GM21526 (cell line): ENCODE results near the gene SCAANT1.
A peak's percentile ranks its signal among the peaks of the same experiment; 100 is the strongest.

Source experiments
- ATAC-seq: cut with Tn5 transposase; IDR thresholded peaks from one replicate; pipeline ENCODE4 v1.9.1; 2021; ENCODE audit warnings: moderate library complexity; ENCODE audit not compliant: unreplicated experiment, low FRiP score

The SCAANT1 gene

DNA sequence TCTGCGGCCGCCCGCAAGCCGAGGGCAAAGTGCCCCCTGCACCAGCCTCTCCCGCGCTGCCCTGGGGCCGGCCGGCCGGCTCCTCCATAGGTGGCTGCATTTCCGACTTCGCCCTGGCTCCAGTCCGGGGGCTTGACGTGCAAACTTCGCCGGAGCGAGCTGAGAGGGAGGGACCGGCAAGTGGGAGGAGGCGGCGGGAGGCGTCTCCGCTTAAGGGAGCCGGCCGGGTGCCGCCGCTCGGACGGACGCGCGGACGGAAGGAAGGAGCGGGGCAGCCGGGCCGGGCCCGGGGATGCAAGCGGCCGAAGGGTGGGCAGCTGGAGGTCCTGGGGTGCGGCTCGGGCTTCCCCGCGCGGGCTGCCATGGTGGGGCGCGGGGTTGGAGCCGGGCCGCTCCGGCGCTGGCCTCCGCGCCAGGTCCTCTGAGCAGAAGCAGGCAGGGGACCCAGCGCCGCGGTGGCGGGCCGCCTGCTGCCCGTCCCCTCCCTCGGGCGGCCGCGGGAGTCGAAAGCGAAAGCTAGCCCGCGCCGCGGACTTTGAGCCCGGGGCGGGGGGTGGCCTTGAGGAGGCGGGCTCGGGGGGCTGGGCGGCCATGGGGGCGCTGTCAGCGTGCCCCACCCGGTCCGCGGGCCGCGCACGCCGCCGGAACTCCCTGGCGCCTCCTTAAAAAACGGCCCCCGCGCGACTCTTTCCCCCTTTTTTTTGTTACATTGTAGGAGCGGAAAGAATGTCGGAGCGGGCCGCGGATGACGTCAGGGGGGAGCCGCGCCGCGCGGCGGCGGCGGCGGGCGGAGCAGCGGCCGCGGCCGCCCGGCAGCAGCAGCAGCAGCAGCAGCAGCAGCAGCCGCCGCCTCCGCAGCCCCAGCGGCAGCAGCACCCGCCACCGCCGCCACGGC lies at the start of gene SCAANT1:
Gene SCAANT1 (minus strand): TSS at position 511 of the 895 bp plus-strand sequence.
- ATAC-seq, result peak; percentile 75

DNA sequence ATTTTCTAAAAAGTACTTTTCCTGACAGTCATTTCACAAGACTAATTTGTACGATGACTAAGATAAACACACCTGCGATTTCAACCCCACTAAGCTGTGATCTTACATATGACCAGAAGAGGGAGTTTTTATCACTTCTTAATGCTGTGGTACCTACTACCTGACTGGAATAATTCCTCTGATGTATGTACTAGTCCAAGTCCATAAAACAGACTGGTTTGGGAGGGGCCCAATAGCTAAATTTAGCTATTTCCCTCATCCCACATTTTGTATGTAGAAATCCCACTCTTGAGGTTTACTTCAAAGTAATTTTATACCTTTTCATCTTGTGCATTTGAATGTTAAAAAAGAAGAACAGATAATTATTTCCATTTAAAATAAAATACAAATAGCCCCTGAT lies 49.7 kb upstream of the SCAANT1 start:
- peak; percentile 80 for ATAC-seq

DNA sequence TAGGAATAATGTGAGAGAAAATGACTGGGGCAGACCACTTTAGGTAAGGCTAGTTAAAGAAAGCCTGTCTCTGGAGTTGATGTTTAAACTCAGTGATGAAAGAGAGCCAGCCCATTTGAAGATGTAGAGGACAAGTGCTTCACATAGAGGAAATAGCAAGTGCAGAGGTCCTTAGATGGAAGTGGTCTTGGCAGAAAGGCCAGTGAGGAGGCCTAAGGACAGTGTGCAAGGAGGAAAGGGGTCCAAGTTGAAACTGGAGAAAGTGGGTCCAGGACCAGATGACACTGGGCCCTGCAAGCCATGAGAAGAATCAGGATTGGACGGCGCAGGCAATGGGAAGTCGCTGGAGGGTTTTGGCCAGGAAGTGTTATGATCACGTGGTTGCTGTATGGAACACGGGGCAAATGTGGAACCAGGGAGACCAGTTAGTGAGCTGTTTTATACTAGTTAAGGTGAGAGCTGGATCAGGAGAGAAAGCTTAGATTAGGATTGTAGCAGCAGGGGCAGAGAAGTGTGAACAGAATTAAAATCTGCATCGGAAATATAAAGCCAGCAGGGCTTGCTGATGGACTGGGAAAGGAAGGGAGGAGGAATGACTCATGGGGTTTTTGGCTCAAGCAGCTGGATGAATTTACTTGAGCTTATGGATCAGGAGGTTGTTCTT lies 48.0 kb upstream of the SCAANT1 start:
- ATAC-seq, result no peak

DNA sequence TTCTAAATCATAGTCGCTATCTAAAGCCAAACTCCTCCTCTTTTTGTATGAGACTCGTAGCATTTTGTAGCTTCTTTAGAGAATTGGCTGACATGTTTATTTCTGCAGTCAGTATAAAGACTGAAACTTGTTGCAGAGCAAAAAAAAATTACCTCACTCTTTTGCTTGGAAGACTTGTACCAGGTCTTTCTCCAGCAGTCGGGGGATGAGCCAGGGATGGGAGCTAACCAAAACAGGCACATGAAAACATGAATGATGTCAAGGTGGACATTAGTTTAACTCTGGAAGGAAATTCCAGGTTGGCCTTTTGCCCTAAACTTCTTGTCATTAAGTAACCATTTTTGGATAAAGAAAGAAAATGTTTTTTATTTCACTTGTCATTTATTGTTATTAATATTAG lies 47.0 kb upstream of the SCAANT1 start:
- ATAC-seq, result no peak

DNA sequence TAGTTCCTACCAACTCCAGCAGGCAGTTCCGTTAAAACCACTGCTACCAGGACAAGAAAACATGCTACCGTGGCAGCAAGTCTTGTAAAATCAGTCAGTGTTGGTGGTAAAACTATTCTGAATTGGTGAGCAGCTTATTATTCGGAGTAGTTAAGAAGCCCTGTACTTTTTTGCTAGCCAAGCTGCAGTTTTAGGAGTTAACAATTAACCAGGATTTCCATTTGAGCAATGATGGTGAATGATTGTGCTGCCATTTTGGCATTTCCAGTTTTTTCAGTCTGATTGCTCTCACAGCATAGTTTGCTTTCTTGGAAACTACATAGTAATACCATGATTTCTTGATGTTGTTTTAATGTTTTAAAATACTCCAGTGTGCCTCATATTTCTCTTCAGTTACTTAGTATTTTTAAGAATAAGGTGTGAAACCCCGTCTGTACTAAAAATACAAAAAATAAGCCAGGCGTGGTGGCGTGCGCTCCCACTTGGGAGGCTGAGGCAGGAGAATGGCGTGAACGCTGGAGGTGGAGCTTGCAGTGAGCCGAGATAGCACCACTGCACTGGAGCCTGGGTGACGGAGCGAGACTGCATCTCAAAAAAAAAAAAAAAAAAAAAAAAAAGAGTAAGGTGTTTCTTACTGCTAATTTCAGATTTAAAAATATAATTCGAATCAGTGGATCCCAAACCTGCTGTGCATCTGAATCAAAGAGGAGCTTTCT lies 43.8 kb upstream of the SCAANT1 start:
- ATAC-seq, result no peak

DNA sequence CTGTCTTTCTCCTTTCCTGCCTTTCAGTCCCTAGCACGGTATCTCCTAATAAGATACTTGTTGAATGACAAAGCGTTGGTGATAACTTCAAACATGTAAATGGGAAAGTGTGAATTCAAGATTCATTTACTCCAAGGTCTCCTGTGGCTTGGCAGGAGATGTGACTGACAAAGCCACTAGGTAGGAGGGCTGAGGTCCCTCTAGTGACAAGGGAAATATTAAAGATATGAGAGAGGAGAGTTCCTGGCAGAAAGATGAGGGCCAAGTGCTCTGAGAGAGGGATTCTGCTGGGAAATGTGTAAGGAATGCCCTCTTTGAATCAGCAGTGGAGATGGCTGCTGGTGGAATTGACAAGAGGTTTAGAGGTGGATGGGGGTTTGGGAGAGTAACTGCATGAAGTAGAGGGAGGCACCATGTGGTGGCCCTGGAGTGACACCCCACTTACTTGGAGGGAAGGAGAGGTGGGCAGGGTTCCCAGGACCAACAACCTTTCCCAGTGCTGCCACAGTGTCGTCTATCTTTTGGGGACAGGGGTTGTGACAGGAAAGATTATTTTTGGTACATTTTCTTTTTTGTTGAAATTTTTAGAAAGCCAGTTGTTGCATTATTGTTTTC lies 43.0 kb upstream of the SCAANT1 start:
- ATAC-seq, result no peak

DNA sequence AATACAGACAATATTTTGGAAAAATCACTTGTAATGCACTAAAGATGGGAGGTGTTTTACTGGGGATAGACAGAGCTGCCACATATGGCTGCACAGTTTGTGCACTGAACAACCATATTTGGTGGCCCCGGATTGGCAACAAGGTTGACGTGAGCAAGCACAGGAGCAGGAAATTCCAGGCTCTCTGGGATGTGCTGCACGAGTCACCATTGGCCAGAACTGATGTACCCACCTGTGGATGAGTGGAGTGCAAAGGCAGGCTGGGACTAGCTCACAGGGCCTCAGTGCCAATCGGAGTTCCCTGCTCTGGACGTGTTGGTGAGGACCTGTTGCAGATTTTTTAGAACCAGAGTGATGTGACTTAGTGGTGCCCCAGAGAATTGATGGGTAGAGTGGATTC lies 42.0 kb upstream of the SCAANT1 start:
- ATAC-seq, result no peak

DNA sequence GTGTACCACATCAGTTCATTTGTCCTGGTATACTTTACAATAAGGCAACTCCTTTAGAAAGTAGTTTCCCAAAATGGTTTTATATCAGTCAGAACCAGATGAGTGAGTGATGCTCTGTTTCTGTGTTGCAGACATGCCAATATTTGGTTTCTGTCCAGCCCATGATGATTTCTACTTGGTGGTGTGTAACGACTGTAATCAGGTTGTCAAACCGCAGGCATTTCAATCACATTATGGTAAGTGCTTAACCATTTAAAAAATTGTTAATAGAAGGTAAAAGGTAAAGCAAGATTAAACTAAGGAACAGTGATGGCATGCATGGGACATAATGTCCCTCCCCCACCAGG lies 40.0 kb upstream of the SCAANT1 start:
- no peak for ATAC-seq

DNA sequence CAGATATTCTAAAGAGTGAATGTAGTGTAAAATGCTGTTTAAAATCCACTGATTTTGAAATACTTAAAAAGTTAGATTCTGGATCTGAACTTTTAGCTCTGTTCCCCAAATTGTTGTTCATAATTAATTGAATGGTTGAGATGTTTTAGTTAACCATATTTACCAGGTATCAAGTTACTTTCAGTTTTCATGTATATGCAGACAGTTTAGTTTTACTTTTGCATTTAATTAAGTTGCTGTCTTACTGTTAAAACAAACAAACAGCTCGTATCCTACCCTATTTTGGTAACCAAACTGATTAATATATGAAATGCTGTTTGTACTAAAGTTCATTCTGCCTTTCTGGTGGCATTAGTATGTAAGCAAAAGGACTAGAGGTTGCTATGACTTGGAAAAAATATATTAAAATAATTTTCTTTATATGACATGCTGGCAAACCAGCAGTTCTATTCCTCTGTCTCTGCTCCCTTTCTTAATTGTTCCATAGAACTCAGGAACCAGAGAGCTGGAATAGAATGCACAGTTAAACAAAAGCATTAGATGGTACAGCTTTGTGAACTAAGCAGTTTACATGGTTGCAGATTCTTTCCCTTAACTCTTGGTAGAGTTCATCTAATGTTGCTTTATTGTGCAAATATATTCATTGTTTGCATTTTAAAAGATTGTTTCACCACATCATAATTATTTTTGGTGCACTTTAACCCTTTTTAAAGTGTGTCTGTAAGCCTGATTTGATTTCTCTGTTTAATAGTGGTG lies 39.5 kb upstream of the SCAANT1 start:
- ATAC-seq, result no peak

DNA sequence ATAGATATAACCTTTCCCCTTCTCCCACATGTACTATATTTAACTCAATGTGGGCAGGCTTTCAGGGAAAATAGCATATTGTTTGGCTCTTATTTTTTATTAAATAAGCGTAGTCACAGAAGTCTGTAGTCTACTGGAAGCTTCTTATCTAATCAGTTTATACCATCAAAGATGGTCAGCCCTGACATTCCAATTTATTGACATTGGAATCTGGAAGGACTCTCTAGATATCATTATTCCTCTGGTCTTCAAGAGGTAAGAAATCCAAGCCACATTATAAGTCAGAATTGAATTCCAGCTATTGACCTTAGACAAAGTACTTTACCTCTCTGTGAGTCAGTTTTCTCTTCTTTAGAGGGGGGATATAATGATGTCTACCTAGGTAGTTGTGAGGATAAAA lies 38.5 kb upstream of the SCAANT1 start:
- no peak for ATAC-seq

DNA sequence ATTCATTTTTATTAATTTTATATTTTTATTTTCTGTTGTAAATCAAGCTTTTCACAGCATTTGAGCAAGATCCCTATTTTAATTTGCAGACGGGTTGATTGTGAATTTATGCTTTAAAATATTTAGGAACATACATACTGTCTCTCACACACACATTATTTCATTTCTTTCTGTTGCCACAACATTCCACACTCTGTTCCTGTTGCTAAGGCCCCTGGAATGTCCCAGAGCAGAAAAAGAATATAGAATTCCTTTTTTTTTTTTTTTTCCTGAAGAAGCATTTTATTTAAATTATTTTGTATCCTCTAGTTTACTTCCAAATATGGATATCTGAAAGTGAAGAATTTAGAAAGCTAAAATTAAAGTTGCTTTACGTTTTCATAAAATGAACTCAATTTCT lies 36.8 kb upstream of the SCAANT1 start:
- ATAC-seq, result no peak

DNA sequence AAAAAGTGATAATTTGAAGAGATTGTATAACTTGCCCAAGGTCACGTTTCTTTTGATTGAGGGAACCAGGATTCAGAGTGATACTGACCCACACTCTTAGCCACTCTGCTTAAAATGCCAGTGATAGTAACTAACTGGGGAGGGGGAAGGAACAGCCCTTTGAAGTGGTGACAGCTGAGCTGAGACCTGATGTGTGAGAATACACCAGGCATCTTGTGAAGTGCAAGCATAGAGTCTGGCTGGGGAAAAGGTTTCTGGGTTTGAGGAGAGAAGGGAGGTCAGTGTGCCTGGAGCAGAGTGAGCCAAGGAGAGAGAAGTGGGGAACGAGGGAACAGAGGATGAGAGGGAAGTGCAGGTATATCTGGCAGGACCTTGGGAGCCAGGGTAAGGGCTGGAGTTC lies 35.4 kb upstream of the SCAANT1 start:
- no peak for ATAC-seq

DNA sequence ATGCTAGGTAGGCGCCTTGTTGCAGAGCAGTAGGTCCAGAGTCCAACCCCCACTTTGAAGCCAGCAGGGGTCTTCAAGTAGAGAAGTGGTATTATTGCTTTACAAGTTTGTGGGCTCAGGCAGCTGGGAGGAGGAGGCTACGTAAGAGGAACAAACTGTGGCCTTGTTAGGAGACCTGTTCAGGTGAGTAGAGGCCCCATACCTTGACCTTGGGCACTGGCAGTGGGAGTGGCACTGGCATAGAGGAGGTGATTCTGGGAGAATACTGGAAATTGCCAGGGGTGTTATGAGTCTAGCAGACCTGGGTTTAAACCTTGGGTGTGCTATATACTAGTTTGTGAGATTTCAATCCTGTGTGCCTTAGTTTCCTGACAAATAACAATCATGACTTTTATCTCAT lies 34.6 kb upstream of the SCAANT1 start:
- ATAC-seq, result no peak

DNA sequence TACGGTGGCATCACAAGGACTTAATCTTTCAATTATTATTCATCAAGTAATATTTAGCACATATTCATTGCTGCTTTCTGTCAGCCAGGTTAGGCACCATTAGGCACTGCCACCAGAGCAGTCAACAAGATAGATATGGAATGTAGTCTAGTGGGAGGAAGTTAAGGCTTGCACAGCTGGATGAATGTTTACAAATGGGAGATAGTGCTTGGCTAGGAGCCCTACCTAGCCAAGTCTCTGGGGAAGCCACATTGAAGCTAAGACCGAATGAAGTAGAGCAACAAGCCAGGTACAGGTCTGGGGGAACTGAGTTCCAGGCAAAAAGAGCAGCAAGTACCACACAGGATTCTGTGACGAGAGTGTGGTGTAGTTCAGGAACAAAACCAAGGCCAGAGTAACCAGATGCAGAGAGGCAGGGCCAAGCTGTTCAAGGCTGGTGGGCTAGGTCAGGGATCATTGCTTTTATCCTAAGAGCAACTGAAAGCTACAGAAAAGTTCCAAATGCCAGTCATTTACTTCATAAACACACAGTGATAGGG lies 33.4 kb upstream of the SCAANT1 start:
- no peak for ATAC-seq

DNA sequence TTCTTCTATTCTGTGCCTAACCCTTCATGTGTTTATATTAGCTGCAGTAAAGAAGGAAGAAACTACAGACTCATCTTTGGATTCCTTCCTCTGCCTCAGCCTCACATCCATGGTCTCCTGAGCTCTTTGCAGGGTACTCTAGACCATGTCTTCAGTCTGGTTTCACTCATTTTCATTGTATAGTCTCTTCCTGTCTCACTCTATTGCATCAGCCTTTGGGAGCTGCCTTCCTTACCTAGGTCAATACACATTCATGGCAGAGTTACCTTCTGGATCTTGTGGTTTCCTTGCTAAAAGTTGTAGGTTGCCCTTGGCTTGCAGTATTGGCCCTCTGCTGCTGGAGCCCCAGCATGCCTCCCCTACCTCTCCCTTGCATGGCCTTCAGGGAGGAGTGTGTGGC lies 31.5 kb upstream of the SCAANT1 start:
- no peak for ATAC-seq

DNA sequence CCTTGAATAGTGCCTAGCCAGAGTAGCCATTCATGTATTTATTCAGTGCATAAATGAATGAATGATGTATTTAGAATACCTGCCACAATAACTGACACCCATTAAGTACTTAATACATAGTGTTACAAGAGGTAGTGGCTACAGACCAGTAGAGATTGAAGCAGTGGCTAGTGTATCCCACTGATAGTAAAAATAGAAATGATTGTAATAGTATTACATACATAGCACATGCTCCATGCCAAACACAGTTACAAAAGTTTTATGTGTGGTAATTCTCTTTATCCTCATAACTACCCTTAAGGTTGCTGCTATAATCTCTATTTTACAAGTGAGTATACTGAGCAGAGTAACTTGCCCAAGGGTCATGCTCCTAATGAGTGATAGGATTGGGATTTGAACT lies 30.3 kb upstream of the SCAANT1 start:
- no peak for ATAC-seq

DNA sequence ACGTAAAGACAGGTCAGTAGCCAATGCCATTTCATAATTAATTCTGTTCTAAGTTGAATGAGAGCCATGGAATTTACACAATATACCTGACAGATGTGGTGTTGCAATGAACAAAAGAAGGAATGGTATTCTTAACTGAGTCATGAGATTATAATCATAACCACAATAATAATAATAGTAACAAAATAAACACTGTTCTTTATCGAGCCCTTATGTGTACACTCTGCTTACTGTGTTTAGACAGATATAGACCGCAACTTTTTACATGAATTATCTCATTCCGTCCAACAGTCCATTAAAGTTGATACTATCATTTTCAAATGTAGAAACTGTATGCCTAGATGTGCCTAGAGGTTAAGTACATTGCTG lies 28.2 kb upstream of the SCAANT1 start:
- ATAC-seq, result no peak

DNA sequence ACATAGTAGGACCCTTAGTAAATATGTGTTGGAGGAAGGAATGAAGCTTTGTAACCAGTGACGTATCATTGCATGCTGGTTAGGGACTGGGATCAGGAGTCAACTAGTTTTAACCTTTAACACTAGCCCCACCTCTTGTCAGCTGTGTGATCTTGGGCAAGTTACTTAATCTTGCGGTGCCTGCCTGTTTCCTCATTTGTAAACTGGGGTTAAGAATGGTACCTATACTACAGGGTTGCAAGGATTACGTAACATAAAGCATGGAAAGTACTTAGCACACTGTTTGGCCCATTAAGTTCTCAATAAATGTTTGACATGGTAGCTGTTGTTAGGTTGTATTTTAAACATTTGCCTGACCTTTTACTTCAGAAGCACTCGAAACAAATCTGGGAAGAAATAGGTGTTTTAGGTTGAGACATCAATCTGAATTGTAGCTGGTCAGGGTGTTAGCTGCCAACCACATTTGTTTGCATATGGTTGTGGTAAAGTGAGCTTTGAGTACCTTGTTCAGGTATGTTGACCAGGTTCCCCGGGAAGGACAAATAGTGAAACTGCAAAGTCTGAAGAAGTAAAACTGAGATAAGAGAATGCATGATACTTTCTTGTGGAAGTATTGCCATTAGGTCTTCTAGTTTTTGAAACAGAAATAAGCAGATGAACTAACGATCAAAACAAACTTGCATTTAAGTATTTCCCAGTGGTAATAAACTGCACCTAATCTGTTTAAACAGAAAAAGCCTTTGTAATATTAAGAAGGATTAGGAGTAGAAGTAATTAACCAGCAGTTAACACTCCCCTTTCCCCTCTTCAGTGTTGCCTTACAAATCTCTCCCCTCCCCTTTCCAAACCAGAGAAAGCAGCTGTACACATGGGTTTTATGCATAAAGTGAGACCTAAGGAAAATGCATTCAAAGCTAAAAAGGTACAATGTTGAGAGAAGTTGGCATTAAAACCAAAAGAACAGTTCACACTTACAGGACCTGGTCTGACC lies 25.8 kb upstream of the SCAANT1 start:
- ATAC-seq, result peak; percentile 64

DNA sequence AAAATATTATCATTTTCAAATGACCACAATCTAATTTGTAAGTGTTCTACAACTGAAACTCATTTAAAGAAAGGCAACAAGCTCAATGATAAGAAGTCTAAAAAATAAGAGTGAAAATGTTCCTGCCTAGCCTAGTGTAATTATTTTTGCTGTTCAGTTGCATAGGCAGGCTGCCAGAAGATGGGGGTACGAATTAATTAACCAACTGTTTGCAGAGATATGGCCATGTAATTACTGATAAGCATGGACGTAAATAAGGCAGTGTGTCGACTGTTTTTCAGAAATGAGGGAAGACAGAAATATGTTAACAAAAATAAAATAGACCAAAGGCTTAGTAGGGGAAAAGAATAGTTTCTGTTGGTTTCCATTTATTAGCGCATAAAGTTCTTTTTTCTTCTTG lies 24.7 kb upstream of the SCAANT1 start:
- no peak for ATAC-seq
